Measurements from ENCODE around the gene DLG1. TPM values are rescaled to one million over a fixed set of nuclear protein-coding genes. Genes with fewer than 3 reads are reported as not detected.

DLG1 gene
- total and polyA plus RNA-seq, 9 of the 15 experiments (the other 6 are each of a cell fraction or from before 2014, with no cell fraction given): 9.4 to 63.5 (median 43.6) TPM

- TF ChIP-seq AFF4 (CRISPR knock-in tag; IDR thresholded peaks at IDR 0.05) (peak; percentile 59; the same call in 1 of the 2 replicates), NFXL1 (CRISPR knock-in tag; IDR thresholded peaks at IDR 0.05) (no peak), SMAD2 (IDR thresholded peaks at IDR 0.05; ENCODE audit: low read depth, low read length) (no peak), ZKSCAN1 (IDR thresholded peaks at IDR 0.05; ENCODE audit: low read depth, low read length) (no peak), ZNF274 (IDR thresholded peaks at IDR 0.05; ENCODE audit: borderline replicate concordance, low read depth, low read length) (no peak), HBP1 (CRISPR knock-in tag; IDR thresholded peaks at IDR 0.05) (no peak), NR3C1 (CRISPR knock-in tag; IDR thresholded peaks at IDR 0.05) (no peak), SMAD1 (IDR thresholded peaks at IDR 0.05; ENCODE audit: low read depth, low read length, partially characterized antibody) (no peak), ARNT (IDR thresholded peaks at IDR 0.05) (peak in 1 of 2 experiments; percentile 88; a peak in 1 of 4 replicates), MIER1 (IDR thresholded peaks at IDR 0.05; ENCODE audit: low read depth) (no peak), HMBOX1 (IDR thresholded peaks at IDR 0.05) (peak; percentile 65), ZNF75A (CRISPR knock-in tag; IDR thresholded peaks at IDR 0.05) (no peak), PYGO2 (tag; IDR thresholded peaks at IDR 0.05) (no peak; the same call in 1 of the 2 replicates), PURB (CRISPR knock-in tag; IDR thresholded peaks at IDR 0.05; ENCODE audit: low read depth) (no peak), SRSF7 (optimal IDR thresholded peaks at IDR 0.05; ENCODE audit: low read depth, low read length) (no peak), SMC3 (conservative IDR thresholded peaks at IDR 0.05; ENCODE audit: insufficient read depth, low read depth, low read length) (no peak), NCOA6 (IDR thresholded peaks at IDR 0.05) (no peak), CREB1 (IDR thresholded peaks at IDR 0.05) (peak; percentile 54), CREB1 (CRISPR knock-in tag; IDR thresholded peaks at IDR 0.05) (peak; percentile 75; the same call in 1 of the 2 replicates), ILF3 (IDR thresholded peaks at IDR 0.05; ENCODE audit: borderline replicate concordance) (no peak), CBFB (CRISPR knock-in tag; IDR thresholded peaks at IDR 0.05) (no peak), SOX6 (IDR thresholded peaks at IDR 0.05) (peak; percentile 95), RAD51 (IDR thresholded peaks at IDR 0.05; ENCODE audit: borderline replicate concordance, low read depth) (peak; percentile 86)
These were observed 266.8 kb downstream of the DLG1 start (continued) for GRCh38 chr3:197031315-197032285.
